H9 (cell line): ENCODE data around the gene MBD3L1. TPM values are rescaled to one million over a fixed set of nuclear protein-coding genes. Genes with fewer than 3 reads are reported as not detected.

ENCODE experiments used
- DNase-seq: peaks from one replicate; pipeline ENCODE4 v3.0.0-alpha.2; 2017
- H2AFZ ChIP-seq: one replicate; pipeline ENCODE4 v1.6.1; 2013; ENCODE audit warnings: mild to moderate bottlenecking, low read length, control low read depth, moderate library complexity
- H2AK5ac ChIP-seq: 2 replicates; pipeline ENCODE4 v1.6.1; 2013; ENCODE audit warnings: low read length, control low read depth, mixed read lengths; ENCODE audit not compliant: insufficient read length
- H2BK120ac ChIP-seq: one replicate; pipeline ENCODE4 v1.6.1; 2013; ENCODE audit warnings: low read depth, mild to moderate bottlenecking, low read length, control low read depth, inconsistent platforms; ENCODE audit not compliant: poor library complexity, severe bottlenecking
- H2BK12ac ChIP-seq: 2 replicates; pipeline ENCODE4 v1.6.1; 2013; ENCODE audit warnings: low read length, control low read depth, mixed read lengths, low read depth; ENCODE audit not compliant: insufficient read length
- H2BK15ac ChIP-seq: 2 replicates; pipeline ENCODE4 v1.6.1; 2013; ENCODE audit warnings: low read depth, low read length, control low read depth
- H2BK20ac ChIP-seq: one replicate; pipeline ENCODE4 v1.6.1; 2013; ENCODE audit warnings: low read depth, mild to moderate bottlenecking, low read length, control low read depth, inconsistent platforms; ENCODE audit not compliant: poor library complexity, severe bottlenecking
- H2BK5ac ChIP-seq: 2 replicates; pipeline ENCODE4 v1.6.1; 2013; ENCODE audit warnings: low read length, control low read depth, mixed read lengths; ENCODE audit not compliant: insufficient read length
- H3K14ac ChIP-seq: 2 replicates; pipeline ENCODE4 v1.6.1; 2013; ENCODE audit warnings: low read length, control low read depth; ENCODE audit not compliant: insufficient read depth
- H3K18ac ChIP-seq: 2 replicates; pipeline ENCODE4 v1.6.1; 2013; ENCODE audit warnings: low read depth, mild to moderate bottlenecking, mixed read lengths, low read length, control low read depth; ENCODE audit not compliant: insufficient read length
- H3K23ac ChIP-seq: 2 replicates; pipeline ENCODE4 v1.6.1; 2013; ENCODE audit warnings: low read length, control low read depth, mixed read lengths, low read depth; ENCODE audit not compliant: insufficient read length
- H3K23me2 ChIP-seq: 2 replicates; pipeline ENCODE4 v1.6.1; 2013; ENCODE audit warnings: low read depth, mild to moderate bottlenecking, mixed read lengths, low read length, control low read depth; ENCODE audit not compliant: insufficient read length, poor library complexity, severe bottlenecking
- H3K27ac ChIP-seq: 2 replicates; pipeline ENCODE4 v1.5.1; 2013; ENCODE audit warnings: low read length, control low read depth, mixed read lengths, low read depth; ENCODE audit not compliant: insufficient read length
- H3K27me3 ChIP-seq: 2 replicates; pipeline ENCODE4 v1.6.1; 2013; ENCODE audit warnings: low read length, control low read depth, inconsistent platforms; ENCODE audit not compliant: insufficient read depth
- H3K4ac ChIP-seq: 2 replicates; pipeline ENCODE4 v1.6.1; 2013; ENCODE audit warnings: low read depth, mild to moderate bottlenecking, control low read depth, inconsistent platforms, low read length, moderate library complexity
- H3K4me1 ChIP-seq: 2 replicates; pipeline ENCODE4 v1.6.1; 2013; ENCODE audit warnings: low read length, control low read depth, inconsistent platforms; ENCODE audit not compliant: insufficient read depth
- H3K4me2 ChIP-seq: 2 replicates; pipeline ENCODE4 v1.6.1; 2013; ENCODE audit warnings: low read length, control low read depth, mixed read lengths; ENCODE audit not compliant: insufficient read length, insufficient read depth
- H3K56ac ChIP-seq: 2 replicates; pipeline ENCODE4 v1.6.1; 2013; ENCODE audit warnings: low read depth, mild to moderate bottlenecking, mixed read lengths, low read length, control low read depth; ENCODE audit not compliant: insufficient read length
- H3K79me1 ChIP-seq: 2 replicates; pipeline ENCODE4 v1.6.1; 2013; ENCODE audit warnings: low read depth, mild to moderate bottlenecking, moderate library complexity, low read length, control low read depth, inconsistent platforms; ENCODE audit not compliant: insufficient read depth, poor library complexity, severe bottlenecking
- H3K79me2 ChIP-seq: 2 replicates; pipeline ENCODE4 v1.6.1; 2013; ENCODE audit warnings: low read length, control low read depth, inconsistent platforms; ENCODE audit not compliant: insufficient read depth
- H3K9ac ChIP-seq: 2 replicates; pipeline ENCODE4 v1.6.1; 2013; ENCODE audit warnings: low read length, control low read depth, mixed read lengths; ENCODE audit not compliant: insufficient read length; ENCODE audit errors: extremely low read depth
- H3K9me3 ChIP-seq: one replicate; pipeline ENCODE4 v1.6.1; 2013; ENCODE audit warnings: low read depth, low read length, inconsistent platforms; ENCODE audit not compliant: control insufficient read depth
- H3T11ph ChIP-seq: one replicate; pipeline ENCODE4 v1.6.1; 2013; ENCODE audit warnings: mild to moderate bottlenecking, low read length, control low read depth, inconsistent platforms
- H4K20me1 ChIP-seq: one replicate; pipeline ENCODE4 v1.6.1; 2013; ENCODE audit not compliant: control insufficient read depth, insufficient read length, insufficient read depth
- H4K5ac ChIP-seq: 2 replicates; pipeline ENCODE4 v1.6.1; 2013; ENCODE audit warnings: low read depth, mild to moderate bottlenecking, mixed read lengths, low read length, control low read depth; ENCODE audit not compliant: insufficient read length
- H4K8ac ChIP-seq: replicated peaks from 2 replicates; pipeline ENCODE4 v1.6.1; 2013; ENCODE audit warnings: low read length, control low read depth, mixed read lengths, low read depth; ENCODE audit not compliant: insufficient read length
- H4K91ac ChIP-seq: 2 replicates; pipeline ENCODE4 v1.6.1; 2013; ENCODE audit warnings: low read depth, mild to moderate bottlenecking, moderate library complexity, mixed read lengths, low read length, control low read depth; ENCODE audit not compliant: insufficient read length
- H3K27ac Mint-ChIP-seq, 3 experiments: 2 replicates in 2 of 3; 3 replicates in 1 of 3; pipeline ENCODE4 v1.8.0; 2020 to 2021; ENCODE audit warnings: mixed read lengths in 3 of 3, mild to moderate bottlenecking in 1 of 3, moderate library complexity in 1 of 3
- H3K27me3 Mint-ChIP-seq: 2 replicates; pipeline ENCODE4 v1.8.0; 2021; ENCODE audit warnings: low read depth, mild to moderate bottlenecking, moderate library complexity, mixed read lengths
- H3K36me3 Mint-ChIP-seq, 3 experiments: 2 replicates in 2 of 3; 3 replicates in 1 of 3; pipeline ENCODE4 v1.8.0; 2020 to 2021; ENCODE audit warnings: low read depth in 3 of 3, mixed read lengths in 3 of 3; ENCODE audit not compliant: insufficient read depth in 1 of 3
- H3K4me1 Mint-ChIP-seq, 2 experiments: 2 replicates each; pipeline ENCODE4 v1.8.0; 2020; ENCODE audit warnings: mixed read lengths in 2 of 2
- H3K4me3 Mint-ChIP-seq, 2 experiments: 2 replicates in 1 of 2; 3 replicates in 1 of 2; pipeline ENCODE4 v1.8.0; 2020 to 2021; ENCODE audit warnings: mild to moderate bottlenecking in 2 of 2, mixed read lengths in 2 of 2, moderate library complexity in 1 of 2
- H3K9me3 Mint-ChIP-seq, 2 experiments: 2 replicates in 1 of 2; 3 replicates in 1 of 2; pipeline ENCODE4 v1.8.0; 2020; ENCODE audit warnings: mild to moderate bottlenecking in 2 of 2, mixed read lengths in 2 of 2, moderate library complexity in 1 of 2
- CTCF ChIP-seq: fragments of 200-600 bp; sonication (generic); conservative IDR thresholded peaks from 3 replicates; pipeline ENCODE4 v1.8.0; 2021; ENCODE audit warnings: antibody characterized with exemption, mild to moderate bottlenecking
- WGBS: extraction: QIAGEN DNeasy Blood & Tissue Kit; methylation state at CpG from one replicate; pipeline ENCODE4 v1.1.7; 2013; ENCODE audit warnings: missing lambda C conversion rate, low lambda C conversion rate, mixed read lengths; ENCODE audit not compliant: insufficient read length; ENCODE audit errors: extremely low coverage; 5-methylcytosine and 5-hydroxymethylcytosine counted together
- total RNA-seq: library from RNA; stranded (reverse); gene quantifications from 2 replicates; pipeline ENCODE4 v1.2.1, GENCODE V29; 2021

MBD3L1 gene
- total RNA-seq, 1 experiment from 2014 or later, result not detected

GRCh38 chr19:8849232-8849631 lies 17.1 kb downstream of the MBD3L1 start:
- no peak for TF ChIP-seq CTCF
- H2BK15ac ChIP-seq, result no peak overlapping the region
- H2BK5ac ChIP-seq, result no peak overlapping the region
- H3K36me3 Mint-ChIP-seq, result peaks cover 5 to 38% (median 12%) of the 10 kb centered on the region in 3 experiments; a peak in 6 of 7 replicates
- no peak for DNase-seq
- WGBS, result 100% methylated on average over 2 of the region's 2 CpGs
- H2AFZ ChIP-seq, result no peak overlapping the region
- H3K4ac ChIP-seq, result no peak overlapping the region
- H3K9me3 ChIP-seq, result peaks cover 59% of the 10 kb centered on the region
- no peaks in the 10 kb centered on the region for H4K20me1 ChIP-seq
- H3K4me2 ChIP-seq, result no peak overlapping the region
- H3K4me3 Mint-ChIP-seq, result no peak overlapping the region
- H4K5ac ChIP-seq, result no peak overlapping the region
- H3K23ac ChIP-seq, result no peak overlapping the region
- no peak overlapping the region for H3K14ac ChIP-seq
- H2BK120ac ChIP-seq, result no peak overlapping the region
- H2BK20ac ChIP-seq, result no peak overlapping the region
- no peaks in the 10 kb centered on the region for H3K4me1 Mint-ChIP-seq
- no peak overlapping the region for H3K9ac ChIP-seq
- H3T11ph ChIP-seq, result no peak overlapping the region
- no peaks in the 10 kb centered on the region for H3K23me2 ChIP-seq
- H3K79me1 ChIP-seq, result no peaks in the 10 kb centered on the region
- H3K4me1 ChIP-seq, result no peaks in the 10 kb centered on the region
- no peak overlapping the region for H3K56ac ChIP-seq
- no peak overlapping the region for H2BK12ac ChIP-seq
- H2AK5ac ChIP-seq, result no peak overlapping the region
- H3K9me3 Mint-ChIP-seq, result peaks cover 75 to 91% of the 10 kb centered on the region in 2 experiments
- H3K18ac ChIP-seq, result no peak overlapping the region
- H3K79me2 ChIP-seq, result no peaks in the 10 kb centered on the region
- H4K91ac ChIP-seq, result no peak overlapping the region
- H4K8ac ChIP-seq, result no peak overlapping the region
- no peak overlapping the region for H3K27ac Mint-ChIP-seq
- no peaks in the 10 kb centered on the region for H3K27me3 ChIP-seq
- peaks cover 5% of the 10 kb centered on the region for H3K27me3 Mint-ChIP-seq
- no peak overlapping the region for H3K27ac ChIP-seq
